Neuronal stem cell (in vitro differentiated cells): ENCODE data around the gene ALPL.

ENCODE experiments used
- DNase-seq: peaks from one replicate; pipeline ENCODE4 v3.0.0-alpha.2; 2013; ENCODE audit warnings: low spot score
- H2AFZ ChIP-seq: one replicate; pipeline ENCODE4 v1.6.1; 2013; ENCODE audit warnings: mild to moderate bottlenecking, low read length, inconsistent platforms
- H2AK5ac ChIP-seq: 2 replicates; pipeline ENCODE4 v1.6.1; 2013; ENCODE audit warnings: low read depth, mild to moderate bottlenecking, inconsistent platforms, low read length, moderate library complexity, mixed read lengths
- H2BK120ac ChIP-seq: 2 replicates; pipeline ENCODE4 v1.6.1; 2013; ENCODE audit warnings: low read depth, mild to moderate bottlenecking, inconsistent platforms, low read length, moderate library complexity, mixed read lengths
- H2BK12ac ChIP-seq: one replicate; pipeline ENCODE4 v1.6.1; 2013; ENCODE audit warnings: low read length, inconsistent platforms
- H2BK15ac ChIP-seq: 2 replicates; pipeline ENCODE4 v1.6.1; 2013; ENCODE audit warnings: mild to moderate bottlenecking, low read length, inconsistent platforms, mixed read lengths
- H2BK5ac ChIP-seq: one replicate; pipeline ENCODE4 v1.6.1; 2013; ENCODE audit warnings: inconsistent platforms, mild to moderate bottlenecking, low read length, moderate library complexity
- H3K14ac ChIP-seq: one replicate; pipeline ENCODE4 v1.6.1; 2013; ENCODE audit warnings: low read length, inconsistent platforms
- H3K18ac ChIP-seq: 2 replicates; pipeline ENCODE4 v1.6.1; 2013; ENCODE audit warnings: low read length, inconsistent platforms
- H3K23ac ChIP-seq: 2 replicates; pipeline ENCODE4 v1.6.1; 2013; ENCODE audit warnings: low read depth, mild to moderate bottlenecking, mixed read lengths, low read length, inconsistent platforms; ENCODE audit not compliant: poor library complexity
- H3K27ac ChIP-seq: replicated peaks from 3 replicates; pipeline ENCODE4 v1.5.1; 2013; ENCODE audit warnings: low read length, inconsistent platforms
- H3K27me3 ChIP-seq, 3 experiments: 2 replicates each; pipeline ENCODE4 v1.6.1; 2013; ENCODE audit warnings: low read length in 3 of 3, mild to moderate bottlenecking in 2 of 3, inconsistent platforms in 1 of 3, low read depth in 1 of 3, mixed read lengths in 1 of 3, moderate library complexity in 1 of 3; ENCODE audit not compliant: control insufficient read depth in 3 of 3, insufficient read depth in 3 of 3
- H3K36me3 ChIP-seq, 2 donors: replicated peaks in 1 of 2; 2 replicates each; pipeline ENCODE4 v1.6.1; 2013; ENCODE audit warnings: low read length in 2 of 2; ENCODE audit not compliant: control insufficient read depth in 2 of 2, insufficient read depth in 2 of 2
- H3K4ac ChIP-seq: 2 replicates; pipeline ENCODE4 v1.6.1; 2013; ENCODE audit warnings: inconsistent platforms, mild to moderate bottlenecking, low read length, moderate library complexity
- H3K4me1 ChIP-seq, 2 donors: 1 replicate in 1 of 2; 2 replicates in 1 of 2; pipeline ENCODE4 v1.6.1; 2013; ENCODE audit warnings: low read length in 2 of 2, low read depth in 1 of 2; ENCODE audit not compliant: control insufficient read depth in 2 of 2, insufficient read depth in 1 of 2
- H3K4me2 ChIP-seq: one replicate; pipeline ENCODE4 v1.6.1; 2013; ENCODE audit warnings: mild to moderate bottlenecking, low read length, inconsistent platforms; ENCODE audit not compliant: insufficient read depth, poor library complexity, severe bottlenecking
- H3K4me3 ChIP-seq, 2 donors: 2 replicates each; pipeline ENCODE4 v1.5.1; 2013; ENCODE audit warnings: low read length in 2 of 2, mild to moderate bottlenecking in 2 of 2, inconsistent platforms in 1 of 2, moderate library complexity in 1 of 2
- H3K79me1 ChIP-seq: one replicate; pipeline ENCODE4 v1.6.1; 2013; ENCODE audit warnings: low read depth, mild to moderate bottlenecking, inconsistent platforms, low read length, moderate library complexity
- H3K9ac ChIP-seq: one replicate; pipeline ENCODE4 v1.6.1; 2013; ENCODE audit warnings: mild to moderate bottlenecking, low read depth, low read length, inconsistent platforms; ENCODE audit not compliant: poor library complexity
- H3K9me3 ChIP-seq, 2 donors: replicated peaks in 1 of 2; 2 replicates each; pipeline versions ENCODE3 to v1.6.1; 2013; ENCODE audit warnings: low read length in 2 of 2, mild to moderate bottlenecking in 2 of 2, inconsistent platforms in 1 of 2, low read depth in 1 of 2, mixed read lengths in 1 of 2, moderate library complexity in 1 of 2; ENCODE audit not compliant: control insufficient read depth in 2 of 2, insufficient read depth in 1 of 2
- H4K8ac ChIP-seq: one replicate; pipeline ENCODE4 v1.6.1; 2013; ENCODE audit warnings: low read depth, mild to moderate bottlenecking, inconsistent platforms, low read length, moderate library complexity
- H4K91ac ChIP-seq: one replicate; pipeline ENCODE4 v1.6.1; 2013; ENCODE audit warnings: low read length, low read depth, mild to moderate bottlenecking, inconsistent platforms; ENCODE audit not compliant: poor library complexity
- WGBS, 2 donors: extraction: QIAGEN DNeasy Blood & Tissue Kit; methylation state at CpG; one replicate each; pipeline ENCODE4 v1.1.7; 2013; ENCODE audit warnings: missing lambda C conversion rate in 2 of 2, mixed read lengths in 1 of 2; ENCODE audit not compliant: insufficient read length in 2 of 2, insufficient replicate concordance in 1 of 2; ENCODE audit errors: extremely low coverage in 2 of 2; 5-methylcytosine and 5-hydroxymethylcytosine counted together

Gene ALPL

DNA sequence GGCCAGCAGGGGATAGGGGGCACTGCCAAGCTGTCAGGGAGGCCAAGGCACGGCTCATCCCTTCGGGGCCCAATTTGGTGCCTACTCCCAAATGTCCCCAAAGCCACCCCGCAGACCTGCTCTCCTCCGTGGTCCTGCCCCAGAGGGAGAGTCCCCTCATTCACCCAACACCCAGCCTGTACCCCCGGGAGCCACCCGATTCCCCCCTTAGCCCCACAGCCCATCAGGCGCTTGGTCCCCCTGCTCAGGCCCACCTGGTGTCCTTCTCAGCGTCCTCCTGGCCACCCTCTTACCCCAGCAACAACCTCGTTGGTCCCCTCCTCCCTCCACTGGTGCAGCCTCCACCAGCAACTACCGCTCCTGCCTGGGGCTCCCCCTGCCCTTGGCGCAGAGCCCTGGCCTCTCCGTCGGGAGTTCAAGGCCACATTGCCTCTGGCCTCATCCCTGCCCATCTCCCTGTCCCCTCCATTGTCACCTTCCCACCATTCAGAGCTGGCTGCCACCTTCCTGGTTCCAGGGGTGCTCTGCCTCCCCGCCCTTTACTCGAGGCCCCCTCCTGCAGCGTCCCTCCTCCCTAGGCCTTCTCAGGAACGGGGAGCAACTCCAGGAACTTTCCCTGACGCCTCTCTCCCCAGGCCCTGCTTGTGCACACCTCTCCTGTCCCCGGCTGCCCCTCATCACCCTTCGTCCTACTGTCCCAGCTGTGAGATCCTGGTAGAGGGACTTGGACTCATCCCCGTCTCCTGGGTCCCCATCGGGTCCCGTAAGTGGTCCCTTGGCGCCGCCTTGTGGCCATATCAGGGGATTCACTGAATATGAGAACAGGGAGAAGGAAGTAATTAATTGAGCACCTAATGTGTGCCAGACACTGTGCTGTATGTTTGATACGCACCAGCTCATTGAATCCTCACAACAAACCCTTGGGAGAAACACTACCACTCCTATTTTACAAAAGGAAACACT is 86.0 kb downstream of the ALPL start:
- H2AK5ac ChIP-seq = peak overlapping the region; percentile 23

DNA sequence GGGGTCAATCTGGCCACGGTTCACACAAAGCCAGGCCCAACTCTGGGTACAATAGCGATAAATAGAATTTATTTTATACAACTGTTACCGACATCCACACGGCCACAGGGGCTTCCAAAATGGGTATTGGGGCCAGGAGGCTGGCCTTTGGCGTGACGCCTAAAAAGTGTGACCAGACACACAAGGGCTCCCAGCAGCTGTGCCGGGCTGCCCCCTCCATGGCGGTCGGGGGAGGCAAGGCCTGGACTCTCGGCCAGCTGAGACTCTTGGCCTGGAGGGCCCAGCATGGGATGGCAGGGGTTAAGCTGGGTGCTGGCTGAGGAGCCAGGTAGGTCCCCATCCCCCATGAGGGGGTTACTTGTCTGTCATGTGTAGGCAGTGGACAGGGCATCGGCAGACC is 87.0 kb downstream of the ALPL start:
- WGBS, 2 donors = no CpG with 5 or more reads among the region's 11 CpGs
- peak overlapping the region; percentile 55 for H3K18ac ChIP-seq
- no peak overlapping the region for H3K4me3 ChIP-seq
- no peaks in the 10 kb centered on the region for H3K9me3 ChIP-seq
- H2BK15ac ChIP-seq = peak overlapping the region; percentile 69
- no peak overlapping the region for H4K91ac ChIP-seq
- H3K27ac ChIP-seq = no peak overlapping the region
- H2BK5ac ChIP-seq = no peak overlapping the region
- no peak overlapping the region for H4K8ac ChIP-seq
- no peak overlapping the region for H3K9ac ChIP-seq
- H2AFZ ChIP-seq = no peak overlapping the region
- DNase-seq = no peak
- peaks cover 0 to 41% (median 0%) of the 10 kb centered on the region in 3 experiments for H3K27me3 ChIP-seq
- no peak overlapping the region for H3K23ac ChIP-seq
- peak overlapping the region; percentile 88 for H2AK5ac ChIP-seq
- no peak overlapping the region for H2BK120ac ChIP-seq
- no peak overlapping the region for H3K4me2 ChIP-seq
- peaks cover 2 to 10% of the 10 kb centered on the region in 2 donors for H3K4me1 ChIP-seq
- no peaks in the 10 kb centered on the region for H3K36me3 ChIP-seq
- H3K79me1 ChIP-seq = no peaks in the 10 kb centered on the region
- H2BK12ac ChIP-seq = no peak overlapping the region
- H3K14ac ChIP-seq = no peak overlapping the region
- H3K4ac ChIP-seq = no peak overlapping the region

More for the DNA sequence above, 86.0 kb downstream of the ALPL start:
- Histone ChIP-seq H3K36me3 (no peaks in the 10 kb centered on the region), H2BK120ac (peak overlapping the region; percentile 44), H3K9me3 (no peaks in the 10 kb centered on the region), H2BK15ac (no peak overlapping the region), H3K9ac (no peak overlapping the region), H3K18ac (peak overlapping the region; percentile 44), H2AFZ (no peak overlapping the region), H4K8ac (no peak overlapping the region), H3K27me3 (peaks cover 0 to 45% (median 0%) of the 10 kb centered on the region in 3 experiments), H3K23ac (no peak overlapping the region), H3K4ac (no peak overlapping the region), H3K4me3 (no peak overlapping the region), H4K91ac (no peak overlapping the region), H3K79me1 (no peaks in the 10 kb centered on the region), H2BK12ac (peak overlapping the region; percentile 51), H3K4me2 (no peak overlapping the region), H3K14ac (no peak overlapping the region), H2BK5ac (no peak overlapping the region), H3K27ac (no peak overlapping the region), H3K4me1 (peaks cover 2 to 18% of the 10 kb centered on the region in 2 donors)
- DNase-seq = peak; percentile 44
- no CpG with 5 or more reads among the region's 26 CpGs for WGBS, 2 donors

DNA sequence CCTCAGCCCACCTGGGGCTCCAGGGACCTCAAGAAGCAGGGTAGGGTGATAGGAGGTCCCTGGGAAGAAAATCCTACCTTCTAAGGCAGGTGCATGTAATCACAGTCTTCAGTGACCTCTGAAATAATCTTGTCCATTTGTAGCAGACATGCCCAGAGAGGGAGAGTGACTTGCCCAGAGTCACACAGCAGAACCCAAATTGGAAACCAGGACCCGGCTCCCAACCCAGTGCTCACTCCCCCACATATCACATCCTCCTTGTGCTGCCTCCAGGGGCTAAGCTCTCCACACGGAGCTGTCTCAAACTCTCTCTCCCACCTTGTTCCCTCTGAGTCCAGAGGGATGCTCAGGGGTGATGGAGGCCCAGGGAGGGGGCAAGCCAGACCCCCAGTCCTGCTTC is 87.4 kb downstream of the ALPL start:
- Histone ChIP-seq H3K23ac (no peak overlapping the region), H3K4me2 (no peak overlapping the region), H2AK5ac (peak overlapping the region; percentile 88), H2BK120ac (no peak overlapping the region), H4K8ac (no peak overlapping the region), H3K14ac (peak overlapping the region; percentile 25), H3K18ac (peak overlapping the region; percentile 67), H2BK15ac (peak overlapping the region; percentile 70), H3K36me3 (no peaks in the 10 kb centered on the region), H3K27ac (no peak overlapping the region), H3K79me1 (no peaks in the 10 kb centered on the region), H3K9ac (no peak overlapping the region), H3K9me3 (no peaks in the 10 kb centered on the region), H3K4me1 (peaks cover 2 to 8% of the 10 kb centered on the region in 2 donors), H4K91ac (no peak overlapping the region), H2AFZ (no peak overlapping the region), H3K4me3 (no peak overlapping the region), H2BK12ac (no peak overlapping the region), H3K27me3 (peaks cover 0 to 36% (median 0%) of the 10 kb centered on the region in 3 experiments), H2BK5ac (no peak overlapping the region), H3K4ac (no peak overlapping the region)
- DNase-seq = no peak
- whole genome bisulfite sequencing, 2 donors = no CpG with 5 or more reads among the region's 2 CpGs

DNA sequence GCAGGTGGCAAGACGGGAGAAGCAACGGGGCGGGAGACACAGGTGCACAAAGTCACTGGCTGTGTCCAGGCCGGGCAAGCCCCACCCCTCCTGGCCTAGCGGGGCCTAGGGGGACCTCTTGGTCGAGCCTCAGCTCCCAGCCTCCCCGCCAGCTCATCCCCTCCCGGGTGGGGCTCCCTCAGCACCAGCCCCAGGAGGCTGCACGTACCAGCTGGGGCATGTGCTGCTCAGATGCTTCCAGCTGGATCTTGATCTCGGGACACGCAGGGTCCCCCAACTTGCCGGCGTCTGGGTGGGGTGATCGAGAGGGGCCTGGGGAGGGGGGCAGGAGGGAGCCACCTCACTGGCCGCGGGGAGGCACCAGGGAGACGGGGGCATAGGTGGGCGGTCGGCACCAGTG is 88.5 kb downstream of the ALPL start:
- peak overlapping the region; percentile 31 for H3K9ac ChIP-seq
- no peaks in the 10 kb centered on the region for H3K36me3 ChIP-seq
- DNase-seq = no peak

More for the DNA sequence above, 88.5 kb downstream of the ALPL start:
- Histone ChIP-seq H2AFZ (no peak overlapping the region), H2BK120ac (no peak overlapping the region), H3K79me1 (no peaks in the 10 kb centered on the region), H3K14ac (peak overlapping the region; percentile 48), H3K27me3 (peaks cover 0 to 30% (median 0%) of the 10 kb centered on the region in 3 experiments), H3K18ac (peak overlapping the region; percentile 68), H2AK5ac (peak overlapping the region; percentile 76), H3K4ac (no peak overlapping the region), H3K4me1 (peaks cover 2 to 8% of the 10 kb centered on the region in 2 donors), H4K91ac (no peak overlapping the region), H3K4me3 (no peak overlapping the region), H3K27ac (no peak overlapping the region), H3K9me3 (no peaks in the 10 kb centered on the region), H4K8ac (no peak overlapping the region), H2BK12ac (no peak overlapping the region), H3K4me2 (no peak overlapping the region), H2BK5ac (no peak overlapping the region), H3K23ac (no peak overlapping the region), H2BK15ac (no peak overlapping the region)
- WGBS, 2 donors = no CpG with 5 or more reads among the region's 19 CpGs
